GM18861 (cell line): ENCODE measurements around the gene ARHGAP19.

Source experiments
- ATAC-seq: cut with Tn5 transposase; IDR thresholded peaks from one replicate; pipeline ENCODE4 v1.9.1; 2021; ENCODE audit not compliant: unreplicated experiment

The ARHGAP19 gene

GRCh38 chr10:97173036-97173435 lies 119.4 kb downstream of the ARHGAP19 start:
- no peak for ATAC-seq
